NK-92 treated with Interleukin-12 subunit alpha and Interleukin-12 subunit beta, amount 100 ng/mL, for 24 hours (cell line): ENCODE measurements around the gene CCDC197.

Experiments used
- DNase-seq: peaks from one replicate; lab custom pipeline; 2025; lab: John Stamatoyannopoulos, UW

The CCDC197 gene

GRCh38 chr14:93977790-93978581 is 19.1 kb upstream of the CCDC197 start:
- peak; percentile 21 for DNase-seq

GRCh38 chr14:93978735-93979134 is 18.4 kb upstream of the CCDC197 start:
- no peak for DNase-seq

- no peak for DNase-seq
These were observed 16.5 kb upstream of the CCDC197 start for GRCh38 chr14:93980456-93981201.

DNA sequence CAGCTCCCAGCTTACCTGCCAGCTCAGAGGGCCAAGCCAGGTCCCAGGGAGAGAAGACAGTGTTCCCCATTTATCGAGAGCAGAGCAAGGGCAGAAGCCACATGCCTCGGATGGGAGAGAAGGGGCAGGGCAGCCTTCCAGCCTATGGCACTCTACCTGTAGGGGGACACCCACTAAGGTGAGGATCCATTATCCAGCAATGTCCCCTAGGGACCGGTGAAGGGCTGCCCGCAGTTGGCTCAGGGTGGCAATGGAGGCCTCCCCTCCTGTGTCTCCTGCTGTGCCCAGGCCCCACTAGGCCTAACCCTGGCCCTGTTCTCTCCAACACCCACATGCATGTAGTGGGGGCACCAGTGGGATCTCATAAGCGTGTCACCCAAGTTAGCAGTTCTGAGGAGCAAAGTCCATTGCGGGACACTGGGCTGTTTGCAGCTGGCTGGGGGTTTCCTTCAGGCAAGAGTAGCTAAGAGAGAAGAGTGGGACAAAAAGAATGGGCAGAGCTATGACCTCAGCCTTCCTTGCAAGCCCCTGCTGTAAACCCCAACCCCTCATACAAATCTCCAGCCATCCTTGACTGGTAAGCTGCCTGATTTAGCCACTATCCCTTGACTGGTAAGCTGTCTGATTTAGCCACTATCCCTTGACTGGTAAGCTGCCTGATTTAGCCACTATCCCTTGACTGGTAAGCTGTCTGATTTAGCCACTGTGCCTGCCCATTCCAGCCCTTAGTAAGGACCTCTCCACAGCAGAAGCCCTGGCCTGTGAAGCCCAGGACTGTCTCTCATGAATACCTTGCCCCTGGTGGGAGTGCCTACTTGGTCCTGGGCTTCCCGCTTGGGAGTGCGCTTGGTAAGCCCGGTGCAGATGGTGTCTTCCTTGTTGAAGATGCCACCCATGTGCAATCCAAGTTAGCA is 15.5 kb upstream of the CCDC197 start:
- no peak for DNase-seq

- no peak for DNase-seq
These were observed 14.7 kb upstream of the CCDC197 start for GRCh38 chr14:93982230-93983007.

DNA sequence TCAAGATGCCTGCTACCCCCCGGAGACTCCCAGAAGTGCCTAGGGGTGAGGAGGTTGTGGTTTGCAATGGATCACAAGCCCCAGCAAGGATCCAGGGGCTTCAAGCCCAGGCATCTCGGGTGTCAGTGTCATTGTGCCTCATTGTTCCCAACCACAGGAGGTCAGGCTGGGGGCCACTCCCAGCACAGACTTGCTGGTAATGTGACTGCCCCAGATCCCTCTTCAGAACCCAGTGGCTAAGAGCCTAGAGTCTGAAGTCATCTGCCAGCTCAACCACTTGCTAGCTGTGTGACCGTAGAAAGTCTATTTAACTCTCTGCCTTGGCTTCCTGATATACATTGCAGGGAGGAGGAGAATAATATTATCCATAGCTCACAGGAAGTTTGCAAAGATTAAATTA is 13.0 kb upstream of the CCDC197 start:
- no peak for DNase-seq

- no peak for DNase-seq
These were observed 12.1 kb upstream of the CCDC197 start for GRCh38 chr14:93984987-93985410.

- DNase-seq = no peak
These were observed 10.1 kb upstream of the CCDC197 start for GRCh38 chr14:93986955-93987354.

GRCh38 chr14:93987376-93987775 is 9.7 kb upstream of the CCDC197 start:
- no peak for DNase-seq

- DNase-seq = no peak
These were observed 9.2 kb upstream of the CCDC197 start for GRCh38 chr14:93987815-93988476.

DNA sequence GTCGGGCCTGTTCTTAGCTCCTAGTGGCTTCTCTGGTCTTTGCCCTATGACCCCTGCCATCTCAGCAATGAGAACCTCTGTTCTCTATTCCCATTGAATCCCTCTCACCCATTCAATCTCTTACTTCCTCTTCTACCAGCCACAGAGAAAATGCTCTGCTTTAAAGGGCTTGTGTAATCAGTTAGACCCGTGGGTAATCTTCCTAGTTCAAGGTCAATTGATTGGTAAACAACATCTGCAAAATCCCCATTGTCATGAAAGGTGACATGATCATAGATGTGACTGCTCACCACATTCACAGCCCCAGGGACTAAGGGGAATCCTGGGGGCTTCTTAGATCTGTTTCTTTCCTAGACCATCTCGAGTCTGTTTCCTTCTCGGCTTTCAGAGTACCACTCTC is 7.2 kb upstream of the CCDC197 start:
- DNase-seq = no peak

DNA sequence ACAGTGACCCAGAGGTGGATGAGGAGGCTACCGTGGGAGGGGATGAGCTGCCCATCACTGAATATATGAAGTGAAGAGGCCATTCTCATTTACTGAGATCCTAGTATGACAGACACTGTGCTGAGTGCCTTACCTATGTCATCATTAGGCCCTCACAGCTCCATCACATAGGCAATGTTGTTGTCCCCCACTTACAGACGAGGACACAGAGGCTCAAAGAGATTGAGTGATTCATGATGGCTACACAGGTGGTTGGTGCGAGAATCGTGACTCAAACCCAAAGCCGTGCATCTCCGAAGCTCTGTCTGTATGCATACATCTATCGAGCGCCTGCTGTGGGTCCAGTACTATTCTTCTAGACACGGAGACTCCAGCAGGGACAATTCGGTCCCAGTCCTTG is 5.9 kb upstream of the CCDC197 start:
- DNase-seq = no peak

DNA sequence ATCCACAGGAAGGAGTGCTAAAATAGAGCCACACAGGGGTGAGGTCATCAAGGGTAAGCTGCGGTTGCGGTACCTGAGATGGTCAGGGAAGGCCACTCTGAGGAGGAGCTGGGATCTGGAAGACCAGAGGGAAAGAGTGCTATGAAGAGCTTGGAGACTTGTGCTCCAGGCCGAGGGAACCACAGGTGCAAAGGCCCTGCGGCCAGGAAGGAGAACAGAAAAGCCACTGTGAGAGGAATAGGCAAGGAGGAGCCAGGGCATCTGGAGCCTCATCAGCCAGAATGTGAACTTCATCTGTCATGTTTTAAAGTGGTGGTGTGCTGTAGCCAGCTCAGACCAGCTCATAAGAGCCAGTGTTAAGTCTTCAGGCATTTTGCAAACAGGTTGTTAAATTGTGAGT is 5.5 kb upstream of the CCDC197 start:
- no peak for DNase-seq

DNA sequence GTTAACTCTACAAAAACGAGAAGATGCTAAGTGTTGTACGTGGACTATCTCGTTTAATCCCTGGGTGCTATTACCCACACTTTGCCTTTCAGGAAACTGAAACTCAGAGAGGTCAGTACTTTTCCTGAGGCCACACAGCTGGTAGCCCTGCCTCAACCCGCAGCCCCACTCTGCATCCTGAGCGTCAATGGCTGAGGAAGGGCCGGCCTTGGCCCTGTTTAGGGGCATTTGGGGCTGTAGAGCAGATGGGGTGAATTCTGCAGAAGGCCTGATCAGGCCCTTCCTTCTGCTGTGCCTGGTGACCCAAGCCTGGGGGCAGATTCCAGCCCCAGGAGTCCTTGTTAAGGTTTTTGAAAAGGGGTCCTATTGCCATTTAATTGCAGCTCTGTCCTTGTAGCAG is 3.7 kb upstream of the CCDC197 start:
- no peak for DNase-seq

DNA sequence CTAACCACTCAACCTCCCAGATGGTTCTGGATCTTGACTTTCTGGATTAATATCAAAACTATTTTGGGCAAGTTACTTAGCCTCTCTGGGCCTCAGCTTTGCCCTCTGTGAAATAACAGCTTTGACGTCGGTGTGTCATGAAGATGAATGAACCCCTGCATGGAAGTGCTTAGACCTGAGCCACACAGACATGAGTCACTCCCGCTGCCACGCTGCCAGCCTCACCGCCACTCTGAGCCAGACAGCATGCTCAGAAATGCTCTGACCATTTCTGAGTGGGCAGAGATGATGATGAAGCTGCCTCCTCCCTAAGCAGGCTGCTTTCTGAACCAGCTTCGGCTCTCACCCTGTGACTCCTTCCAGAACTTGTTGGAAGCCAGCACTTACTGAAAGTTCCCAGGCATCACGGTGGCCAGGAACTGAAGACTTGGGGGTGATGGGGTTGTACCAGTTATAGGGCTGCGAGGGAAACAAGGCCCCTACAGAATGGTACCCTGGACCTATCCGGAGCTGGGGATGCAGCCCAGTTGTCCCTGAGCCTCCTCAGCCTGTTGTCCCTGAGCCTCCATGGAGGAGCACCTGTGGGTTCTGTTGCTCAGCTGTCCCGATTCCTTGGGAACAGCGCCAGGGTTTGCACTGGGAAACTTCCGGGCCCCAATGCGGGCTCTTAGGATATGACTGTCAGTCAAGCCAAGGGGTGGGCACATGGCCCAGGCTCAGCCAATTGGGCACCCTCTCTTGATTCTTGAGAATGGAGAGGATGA is 2.0 kb upstream of the CCDC197 start:
- DNase-seq = no peak

DNA sequence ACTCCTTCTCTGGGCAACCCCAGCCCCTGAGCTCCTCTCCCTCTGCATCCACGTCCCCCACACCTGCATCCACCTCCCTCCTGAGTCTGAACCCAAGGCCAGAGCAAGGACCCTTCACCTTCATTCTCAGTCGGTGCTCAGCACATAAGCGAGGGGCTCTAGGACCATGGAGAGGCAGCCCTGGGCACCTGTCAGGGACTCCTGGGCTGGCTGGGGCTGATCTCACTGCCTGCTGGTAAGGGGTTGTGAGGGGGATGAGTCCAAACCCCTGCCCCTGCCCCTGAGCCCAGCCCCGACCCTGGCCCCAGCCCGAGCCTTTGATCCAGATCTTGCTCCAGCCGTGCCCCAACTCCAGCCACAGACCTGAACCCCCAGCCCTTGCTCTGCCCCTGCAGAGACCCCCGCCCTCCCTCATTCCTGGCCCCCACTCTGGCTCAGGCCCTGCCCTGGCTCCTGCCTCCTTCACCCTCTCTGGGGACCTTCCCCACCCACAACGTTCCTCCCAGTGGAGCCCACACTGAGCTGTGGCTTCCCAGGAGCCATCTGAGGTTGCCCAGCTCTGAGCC is 888 bp upstream of the CCDC197 start:
- no peak for DNase-seq

GRCh38 chr14:93997916-93998870 is 1.1 kb downstream of the CCDC197 start:
- no peak for DNase-seq

DNA sequence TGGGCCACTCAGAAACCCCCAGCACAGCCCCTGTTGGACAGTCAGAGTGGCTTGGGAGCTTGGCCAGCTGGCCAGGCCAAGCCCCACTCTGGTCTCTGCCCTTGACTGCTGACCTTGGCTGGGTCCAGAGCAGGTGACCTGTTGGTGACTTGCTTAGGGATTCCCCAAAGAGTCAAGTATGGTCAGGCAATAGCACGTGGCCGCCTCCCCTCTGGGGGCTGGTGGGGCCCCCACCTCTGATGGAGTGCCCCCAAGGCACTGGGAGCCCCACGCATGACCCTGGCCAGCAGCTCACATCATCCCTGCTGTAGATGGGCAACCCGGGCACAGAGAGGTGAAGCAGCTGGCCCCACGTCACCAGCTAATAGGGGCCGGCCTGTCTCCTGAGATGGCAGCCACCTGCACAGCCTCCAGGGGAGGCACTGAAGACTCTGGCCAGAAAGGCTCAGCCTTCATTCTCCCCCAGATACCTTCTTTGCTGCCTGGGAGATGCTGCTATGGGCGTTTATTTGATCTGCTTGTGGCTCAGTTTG is 1.8 kb downstream of the CCDC197 start:
- DNase-seq = no peak

GRCh38 chr14:93999573-93999972 is 2.5 kb downstream of the CCDC197 start:
- DNase-seq = no peak
